GM21619 (cell line): ENCODE measurements around the gene PRKAG2.
"Not testable (repeated sequence)": the region's sequence is repeated elsewhere in the genome, so short reads cannot be mapped to it uniquely, and the experiment has no call there.

ENCODE experiments used
- ATAC-seq: cut with Tn5 transposase; IDR thresholded peaks from one replicate; pipeline ENCODE4 v1.9.1; 2021; ENCODE audit not compliant: unreplicated experiment

The PRKAG2 gene

DNA sequence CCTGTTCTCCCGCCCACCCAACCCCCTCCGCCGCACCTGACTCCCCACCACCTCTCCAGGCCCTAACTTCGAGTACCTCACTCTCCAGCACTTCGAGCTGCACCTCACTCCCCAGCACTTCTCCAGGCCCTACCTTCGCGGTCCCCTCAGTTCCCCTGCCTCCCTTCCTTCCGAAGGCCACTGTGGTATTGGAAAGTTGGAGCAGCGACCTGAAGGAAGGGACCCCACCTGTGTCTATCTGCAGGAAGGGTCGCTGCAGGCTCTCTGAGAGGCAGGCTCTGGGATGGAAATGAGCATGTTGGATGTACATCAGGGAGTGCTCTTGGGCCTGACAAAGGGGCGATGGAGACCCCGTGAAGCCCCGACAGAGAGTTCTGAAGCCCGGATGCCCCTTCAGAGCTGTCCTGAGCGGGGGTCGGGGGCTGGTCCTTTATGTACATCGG, 122.2 kb downstream of the PRKAG2 start:
- ATAC-seq, result no peak

DNA sequence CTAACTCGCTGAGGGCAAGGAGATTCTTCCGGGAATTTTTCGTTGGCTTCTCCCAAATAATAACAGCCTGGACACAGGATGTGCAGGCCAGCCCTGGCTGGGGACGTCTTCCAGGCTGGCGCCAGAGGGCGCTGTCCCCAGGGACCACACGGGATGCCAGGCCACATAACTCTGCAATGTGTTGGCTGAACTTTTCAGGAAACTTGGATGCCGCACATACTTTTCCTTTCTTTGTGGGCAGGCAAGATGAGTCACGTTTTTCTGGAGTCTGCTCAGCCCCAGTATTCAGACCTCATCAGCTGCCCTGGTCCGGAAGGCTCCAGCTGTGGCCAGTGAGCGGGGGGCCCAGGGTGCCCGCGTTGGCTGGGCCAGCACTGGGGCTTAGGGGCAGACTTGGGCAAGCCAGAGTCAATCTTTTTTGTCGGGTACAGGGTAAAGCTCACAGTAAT, 122.7 kb downstream of the PRKAG2 start:
- ATAC-seq, result no peak

DNA sequence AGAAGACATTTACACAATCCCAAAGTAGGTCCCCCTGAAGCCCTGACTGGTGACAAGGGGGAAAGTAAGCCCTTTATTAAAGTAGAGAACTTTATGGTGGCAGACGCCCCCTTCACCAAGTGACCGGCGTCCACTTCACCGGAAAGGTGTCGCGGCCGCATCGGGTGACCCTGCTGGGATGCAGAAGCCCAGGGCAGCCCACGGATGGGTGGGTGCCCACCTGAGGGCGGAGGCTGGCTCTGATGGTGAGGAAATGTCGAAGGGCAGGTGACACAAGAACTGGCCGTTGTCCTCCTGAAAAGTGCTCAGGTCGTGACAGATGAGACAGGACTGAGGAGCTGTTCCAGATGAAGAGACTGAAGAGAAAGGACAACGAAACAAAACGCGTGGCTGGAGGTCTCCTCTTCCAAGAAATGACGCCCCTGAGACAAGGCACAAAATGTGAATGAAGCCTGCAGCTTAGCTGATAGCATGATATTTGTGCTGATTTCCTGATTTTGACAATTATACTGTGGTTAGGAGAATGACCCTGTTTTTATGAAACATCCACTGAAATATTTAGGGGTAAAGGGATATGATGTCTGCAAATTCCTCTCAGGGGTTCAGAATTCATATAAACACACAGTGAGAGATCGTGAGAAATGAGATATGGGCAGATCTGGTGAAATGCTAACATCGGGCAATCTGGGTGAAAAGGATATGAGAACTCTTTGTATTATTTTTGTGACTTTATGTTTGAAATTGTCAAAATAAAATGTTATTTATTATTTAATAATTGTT, 123.9 kb downstream of the PRKAG2 start:
- ATAC-seq, result no peak

DNA sequence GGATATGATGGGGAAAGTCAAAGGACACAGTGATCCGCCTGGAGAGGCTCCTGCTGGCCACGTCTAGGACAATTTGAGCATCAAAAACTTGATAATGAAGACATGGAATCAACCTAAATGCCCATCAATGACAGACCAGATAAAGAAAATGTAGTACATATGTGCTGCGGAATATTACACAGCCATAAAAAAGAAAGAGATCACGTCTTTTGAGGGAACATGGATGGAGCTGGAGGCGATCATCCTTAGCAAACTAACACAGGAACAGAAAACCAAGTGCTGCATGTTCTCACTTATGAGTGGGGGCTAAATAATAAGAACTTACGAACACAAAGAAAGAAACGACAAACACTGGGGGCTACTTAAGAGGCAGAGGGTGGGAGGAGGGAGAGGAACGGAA, 124.9 kb downstream of the PRKAG2 start:
- no peak for ATAC-seq

DNA sequence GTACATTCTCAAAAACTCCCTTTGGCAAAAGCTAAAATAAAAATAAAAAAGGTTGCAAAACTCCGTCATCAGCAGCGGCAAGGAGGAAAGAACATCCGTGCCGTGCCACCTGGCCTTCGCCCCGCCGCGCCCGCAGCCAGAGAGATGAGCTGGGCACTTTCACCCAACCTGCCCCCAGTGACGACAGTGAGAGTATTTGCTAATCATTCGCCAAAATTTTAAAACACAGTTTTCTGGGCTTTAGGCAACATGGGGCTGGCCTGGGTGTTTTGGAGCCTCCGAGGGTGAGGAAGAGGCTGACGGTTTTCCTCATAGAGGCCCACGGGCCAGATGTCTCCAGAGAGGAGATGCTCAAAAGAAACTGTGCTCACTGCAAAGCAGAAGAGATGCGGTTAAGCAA, 128.2 kb downstream of the PRKAG2 start:
- ATAC-seq, result no peak

DNA sequence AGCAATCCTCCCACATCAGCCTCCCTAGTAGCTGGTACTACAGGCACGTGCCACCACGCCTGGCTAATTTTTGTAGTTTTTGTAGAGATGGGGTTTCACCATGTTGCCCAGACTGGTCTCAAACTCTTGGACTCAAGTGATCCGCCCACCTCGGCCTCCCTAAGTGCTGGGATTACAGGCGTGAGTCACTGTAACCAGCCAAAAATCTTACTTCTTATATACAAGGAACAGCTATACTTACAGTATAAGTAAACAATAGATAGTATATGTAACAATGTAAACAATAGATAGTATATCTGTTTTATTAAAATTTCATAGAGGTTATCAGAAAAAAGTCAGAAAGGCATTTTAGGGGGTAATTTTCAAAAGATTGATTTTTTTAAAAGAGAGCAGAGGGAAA, 128.9 kb downstream of the PRKAG2 start:
- not testable (repeated sequence) for ATAC-seq

DNA sequence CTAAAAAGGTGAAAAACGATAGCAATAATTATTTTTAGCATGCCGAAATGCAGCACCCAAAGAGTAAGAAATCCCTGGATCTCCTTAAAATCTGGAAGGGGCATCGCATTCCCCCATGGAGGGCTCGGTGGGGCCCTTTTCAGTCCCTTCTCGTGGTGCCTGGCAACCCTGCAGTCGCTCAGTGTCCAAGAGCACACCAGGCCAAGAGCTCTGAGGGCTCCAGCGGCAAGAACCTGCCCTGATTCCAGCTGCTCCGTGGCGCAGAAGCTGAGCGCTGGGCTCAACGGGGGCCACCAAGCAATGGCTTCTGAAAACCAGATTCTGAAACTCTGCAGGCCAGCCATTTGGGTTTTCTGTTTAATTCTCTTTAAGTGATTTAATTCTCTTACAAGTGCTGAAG, 131.2 kb downstream of the PRKAG2 start:
- ATAC-seq, result no peak

DNA sequence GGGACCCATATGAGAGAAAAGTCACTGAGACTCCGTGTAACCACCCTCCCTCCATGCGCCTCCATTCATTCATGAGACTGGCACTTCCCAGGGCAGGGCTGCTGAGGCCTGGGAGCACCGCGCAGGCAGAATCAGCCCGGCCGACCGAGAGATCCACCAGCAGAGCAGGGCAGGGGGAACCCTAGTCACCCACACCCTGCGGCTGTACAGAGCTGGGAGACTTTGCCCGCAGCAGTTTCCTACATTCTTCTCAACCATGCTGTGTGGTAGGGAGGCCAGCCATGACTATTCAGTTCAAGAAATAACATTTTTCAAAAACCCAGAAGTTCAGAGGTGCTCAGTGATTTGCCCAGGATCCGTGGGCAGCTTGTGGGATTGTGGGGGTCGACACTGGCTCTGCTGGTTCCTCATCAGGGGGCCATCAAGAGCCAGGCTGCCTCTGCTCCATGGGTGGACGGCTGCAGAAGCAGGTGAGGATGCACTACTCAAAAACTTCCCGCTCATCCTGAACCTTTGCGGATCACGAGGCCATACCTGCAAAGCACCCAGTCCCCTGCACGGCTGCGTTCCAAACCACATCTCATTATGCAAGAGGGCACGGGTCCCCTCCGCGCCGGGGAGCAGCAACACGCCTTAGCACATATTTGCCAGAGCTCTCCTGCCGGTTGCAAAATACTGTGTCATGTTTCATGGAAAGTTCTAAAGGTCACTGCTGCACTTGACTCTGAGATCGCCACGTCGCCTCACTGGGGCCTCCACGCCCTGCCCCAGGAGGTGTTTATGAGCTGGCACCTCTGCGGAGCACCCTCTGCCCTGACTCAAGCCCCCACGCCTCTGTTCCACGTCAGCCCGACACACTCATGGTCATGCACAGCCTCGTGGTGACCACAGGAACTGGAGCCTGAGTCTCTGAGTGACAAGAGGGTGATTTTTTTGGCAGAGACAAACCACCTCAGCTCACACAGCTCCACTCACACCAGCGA, 132.0 kb downstream of the PRKAG2 start:
- no peak for ATAC-seq

DNA sequence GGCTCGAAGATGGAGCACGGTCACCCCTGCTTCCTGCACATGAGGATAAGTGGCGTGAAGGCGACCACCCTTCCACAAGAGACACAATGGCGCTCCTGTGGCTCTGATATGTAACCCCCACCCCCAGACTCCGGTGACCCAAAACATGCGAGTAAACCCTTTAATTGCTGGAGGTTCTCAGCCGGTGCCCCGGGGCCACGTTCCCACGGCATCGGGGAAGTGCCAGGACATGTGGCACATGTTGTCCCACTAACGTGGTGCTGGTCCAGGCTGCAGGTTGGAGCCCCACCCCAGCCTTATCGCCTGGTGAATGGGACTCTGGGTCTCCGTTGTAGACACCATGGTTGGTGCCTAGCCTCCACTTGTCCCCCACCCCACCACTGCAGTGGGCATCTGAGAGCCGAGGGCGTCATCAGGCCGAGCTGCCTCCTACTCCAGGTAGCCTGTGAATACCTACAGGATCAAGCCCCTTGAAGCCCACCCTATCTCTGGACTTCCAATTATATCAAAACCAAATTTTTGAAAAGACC, 132.8 kb downstream of the PRKAG2 start:
- ATAC-seq, result no peak

DNA sequence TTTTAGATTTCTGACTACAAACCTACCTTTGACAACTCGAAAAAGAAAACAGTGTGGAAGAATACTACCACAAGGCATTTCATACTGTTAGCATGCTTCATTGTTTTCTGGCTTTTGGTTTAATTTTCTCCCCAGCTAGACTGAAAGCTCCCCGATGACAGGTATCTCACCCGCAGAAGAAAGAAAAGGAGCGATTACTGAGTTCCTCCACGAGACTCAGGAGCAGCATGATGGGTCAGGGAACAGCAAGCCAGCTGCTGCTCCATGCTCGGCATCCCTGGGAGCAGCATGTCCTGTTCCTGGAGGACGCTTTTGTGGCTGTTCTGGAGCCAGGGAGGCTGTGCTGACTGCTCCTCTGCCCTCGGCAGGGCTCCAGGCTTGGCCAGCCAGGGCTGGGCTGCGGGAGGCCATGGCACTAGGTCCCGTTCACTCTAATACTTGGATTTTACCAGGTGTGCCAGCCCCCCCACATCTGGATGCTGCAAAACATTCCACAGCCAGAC, 133.4 kb downstream of the PRKAG2 start:
- no peak for ATAC-seq

DNA sequence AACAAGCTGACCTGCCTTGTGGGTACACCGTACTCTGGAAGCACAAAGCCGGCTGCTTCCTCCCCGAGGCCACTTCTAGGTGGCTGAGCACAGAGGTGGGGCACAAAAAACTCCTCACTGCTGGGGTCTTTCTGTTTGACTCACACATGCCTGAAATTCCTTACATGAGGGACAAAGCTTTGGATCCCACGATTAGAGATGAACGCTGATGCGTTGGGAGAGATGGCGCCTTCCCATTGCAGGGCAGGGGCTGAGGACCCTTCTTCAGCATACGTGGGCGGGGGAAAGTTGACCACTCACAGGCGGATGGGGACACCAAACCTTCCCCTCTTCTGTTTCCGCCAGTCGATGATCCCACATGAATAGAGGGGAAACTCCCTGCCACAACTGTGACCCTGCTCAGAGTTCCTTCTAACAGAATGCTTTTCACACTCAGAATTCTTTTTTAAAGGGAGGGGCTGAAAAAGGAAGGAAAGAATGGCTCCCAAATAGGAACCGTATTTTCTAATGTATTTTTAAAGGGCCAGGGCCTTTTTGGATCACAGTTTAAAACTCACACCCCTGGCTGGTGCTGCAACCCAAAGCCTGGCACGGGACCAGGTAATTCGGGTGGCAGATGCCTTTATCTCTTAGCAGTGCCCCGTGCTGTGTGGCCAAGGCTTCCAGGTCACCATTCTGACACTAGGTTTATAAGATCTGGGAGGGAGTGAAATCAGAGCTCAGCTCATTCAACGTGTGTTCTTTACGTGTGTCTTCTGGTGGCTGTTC, 134.0 kb downstream of the PRKAG2 start:
- ATAC-seq, result no peak

DNA sequence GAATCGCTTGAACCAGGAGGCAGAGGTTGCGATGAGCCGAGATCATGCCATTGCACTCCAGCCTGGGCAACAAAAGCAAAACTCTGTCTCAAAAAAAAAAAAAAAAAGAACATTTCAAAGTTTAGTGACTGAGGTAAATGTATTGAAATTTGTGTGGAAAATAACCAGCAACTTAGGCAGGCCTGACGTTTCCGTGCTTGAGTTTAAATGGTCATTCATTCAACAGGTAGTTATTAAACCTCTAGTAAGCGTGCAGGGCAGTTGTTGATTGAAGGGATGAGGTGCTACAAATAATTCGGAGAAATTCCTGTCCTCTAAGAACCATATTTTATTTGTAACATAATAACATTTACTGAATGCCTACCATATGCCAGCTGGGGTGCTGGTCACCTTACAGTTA, 135.3 kb downstream of the PRKAG2 start:
- ATAC-seq, result no peak

DNA sequence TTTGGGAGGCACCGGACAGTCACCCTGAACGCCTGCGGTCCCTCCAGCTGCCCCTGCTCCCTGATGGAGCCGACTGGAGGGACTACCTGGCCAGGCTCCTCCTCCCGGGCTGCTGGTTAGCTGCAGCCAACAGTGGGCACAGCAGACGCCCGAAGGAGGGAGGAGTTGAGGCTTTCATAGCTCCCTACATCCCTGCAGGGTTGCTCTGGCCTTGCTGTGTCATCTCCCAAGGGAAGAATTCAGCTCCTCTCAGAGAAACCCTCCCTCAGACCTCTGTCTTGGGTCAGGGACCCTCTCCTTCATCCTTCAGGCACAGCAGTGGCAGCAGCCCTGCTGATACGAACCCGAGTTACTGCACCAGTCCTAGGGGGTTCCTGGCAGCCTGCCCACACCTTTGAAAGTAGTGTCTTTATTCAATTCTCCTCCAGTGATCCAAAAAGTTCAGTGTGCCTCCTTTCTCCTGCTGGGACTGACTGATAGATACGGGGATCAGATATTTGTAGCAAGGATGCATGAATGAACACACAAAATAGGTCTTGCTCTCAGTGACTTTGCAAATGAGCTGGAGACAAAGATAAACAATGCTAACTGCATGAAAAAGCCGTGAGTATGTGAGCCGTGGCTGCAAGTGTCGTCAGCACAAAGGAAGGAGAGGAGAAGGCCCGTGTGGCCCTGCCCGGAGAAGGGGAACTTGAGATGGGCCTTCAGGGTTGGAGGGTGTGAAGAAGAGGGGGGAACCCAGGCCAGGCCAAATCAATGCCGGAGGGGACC, 136.6 kb downstream of the PRKAG2 start:
- ATAC-seq, result no peak

DNA sequence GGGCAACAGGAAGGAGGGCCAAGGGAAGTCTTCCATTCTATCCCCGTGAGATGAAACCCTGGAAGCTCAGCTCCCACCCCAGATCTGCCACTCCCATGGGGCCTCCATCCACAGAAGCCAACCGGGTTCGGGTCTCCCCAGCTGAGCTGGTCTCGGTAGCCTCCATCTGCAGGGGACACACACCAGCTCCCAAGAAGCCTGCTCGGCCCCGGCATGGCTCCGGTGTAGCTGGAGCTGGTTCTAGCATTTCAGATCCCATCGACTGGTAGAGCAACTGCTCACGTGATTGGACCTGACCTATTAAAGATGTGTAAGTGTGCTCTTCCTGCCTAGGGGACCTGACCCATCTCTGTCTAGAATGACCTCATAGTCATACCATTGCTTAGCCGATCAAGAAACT, 138.0 kb downstream of the PRKAG2 start:
- no peak for ATAC-seq

DNA sequence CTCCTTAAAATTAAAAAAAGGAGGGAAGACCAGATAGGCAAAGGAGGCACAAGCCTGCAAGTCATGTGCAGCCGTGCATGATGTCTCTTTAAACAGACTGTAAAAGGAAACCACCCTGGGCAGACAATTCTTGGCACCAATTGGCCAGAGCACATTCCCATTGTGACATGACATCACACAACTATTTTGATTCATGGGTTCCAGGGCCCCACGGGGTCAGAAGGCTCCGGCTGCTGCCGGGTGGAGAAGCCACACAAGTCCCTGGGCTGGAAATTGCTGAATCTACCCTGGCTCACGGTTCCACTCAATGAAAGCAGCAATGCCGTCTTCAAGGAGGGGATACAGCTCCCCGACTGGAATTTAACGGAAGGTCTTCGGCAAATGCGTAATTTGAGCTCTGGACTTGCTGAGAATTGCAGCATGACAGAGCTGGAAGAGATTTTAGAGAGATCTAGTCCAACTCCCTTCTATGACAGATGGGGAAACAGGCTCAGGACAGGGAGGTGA, 140.5 kb downstream of the PRKAG2 start:
- no peak for ATAC-seq

DNA sequence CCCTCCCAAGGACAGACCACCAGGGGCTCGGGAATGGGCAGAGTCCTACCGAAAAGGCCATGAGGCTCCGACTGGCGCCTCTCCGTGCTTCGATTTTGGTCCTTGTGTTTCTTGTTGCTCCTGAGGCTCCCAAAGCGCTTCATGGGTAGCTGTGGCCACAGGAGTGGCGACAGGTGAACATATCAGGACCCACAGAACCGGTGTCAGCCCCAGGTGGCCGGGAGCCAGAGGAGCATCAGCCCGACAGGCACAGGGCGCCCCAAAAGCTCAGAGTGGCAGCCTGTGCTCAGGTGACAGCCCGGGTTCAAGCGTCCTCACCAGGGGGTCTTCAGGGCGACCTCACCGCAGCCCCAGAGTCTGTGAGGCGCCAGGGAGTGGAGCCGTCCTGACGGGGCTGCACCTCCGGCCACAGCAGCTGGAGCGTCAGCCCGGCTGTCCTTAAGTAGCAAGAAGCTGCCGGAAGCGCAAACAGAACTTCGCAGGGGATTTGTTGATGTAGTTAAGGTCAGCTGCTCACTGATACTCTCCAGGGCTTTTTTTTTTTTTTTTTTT, 141.0 kb downstream of the PRKAG2 start:
- no peak for ATAC-seq

DNA sequence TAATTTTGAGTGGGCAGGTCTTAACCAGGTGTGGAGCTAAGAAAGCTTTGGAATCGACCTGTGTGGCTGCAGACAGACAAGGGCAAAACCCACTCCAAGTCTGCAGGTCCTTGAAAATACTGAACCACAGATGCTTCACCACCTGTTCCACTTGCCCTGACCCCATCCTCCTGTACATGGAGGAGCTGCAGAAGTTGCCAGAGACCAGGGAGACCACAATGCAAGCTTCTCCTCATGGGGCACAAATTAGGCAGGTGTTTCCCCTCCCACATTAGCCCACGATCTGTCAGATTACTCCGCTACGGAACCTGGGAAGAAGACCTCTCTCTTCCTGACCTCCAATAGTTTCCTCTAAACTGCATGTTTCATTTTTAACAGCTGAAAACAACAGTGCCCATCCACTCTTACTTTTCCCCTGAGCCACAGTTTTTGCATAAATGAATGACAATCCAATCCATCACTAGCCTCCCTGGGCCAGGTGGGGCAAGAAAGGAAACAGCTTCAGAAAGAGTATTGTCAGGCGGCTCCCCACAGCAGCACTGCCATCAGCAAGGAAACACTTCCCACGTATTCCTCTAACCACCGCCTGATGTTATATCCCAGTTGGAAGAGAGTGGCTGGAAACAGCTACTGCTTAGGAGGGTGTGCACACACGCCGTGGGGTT, 141.6 kb downstream of the PRKAG2 start:
- ATAC-seq, result no peak

DNA sequence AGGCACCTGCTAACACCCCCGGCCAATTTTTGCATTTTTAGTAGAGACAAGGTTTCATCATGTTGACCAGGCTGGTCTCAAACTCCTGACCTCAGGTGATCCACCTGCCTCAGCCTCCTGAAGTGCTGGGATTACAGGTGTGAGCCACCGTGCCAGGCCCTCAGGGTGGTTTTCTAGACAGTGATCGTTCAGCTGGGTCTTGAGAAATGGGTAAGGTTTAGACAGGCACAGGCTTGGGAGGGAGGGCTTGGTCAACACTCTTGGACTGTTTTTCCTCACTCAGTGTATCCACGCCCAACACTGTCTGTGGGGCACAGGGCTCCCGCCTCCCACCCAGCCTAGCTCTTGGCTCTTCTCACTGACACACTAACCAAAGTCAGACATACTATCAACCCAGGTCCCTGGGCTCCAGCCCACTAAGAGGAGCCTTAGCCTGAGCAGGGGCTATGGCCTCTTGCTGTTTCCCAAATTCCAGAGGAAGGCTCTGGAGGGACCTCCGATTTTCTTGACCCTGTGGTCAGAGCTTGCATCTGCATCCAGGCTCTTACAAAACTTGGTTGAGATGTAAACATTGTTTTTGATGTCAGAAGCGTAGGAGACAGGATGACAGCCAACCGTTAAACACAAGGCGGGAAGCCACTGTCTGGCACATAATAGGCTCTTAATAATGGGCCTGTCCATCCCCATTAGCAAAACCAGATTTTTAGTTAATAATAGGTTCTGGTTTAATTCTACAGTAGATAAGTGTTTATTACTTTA, 143.9 kb downstream of the PRKAG2 start:
- ATAC-seq, result no peak
